Raji (cell line): Measurements from ENCODE around the gene MLXIP.

Source experiments
- POLR2A ChIP-seq: IDR thresholded peaks from 2 replicates; pipeline ENCODE4 v1.6.1; 2011; ENCODE audit warnings: low read depth, low read length, control low read depth; ENCODE audit not compliant: insufficient read depth

MLXIP gene

DNA sequence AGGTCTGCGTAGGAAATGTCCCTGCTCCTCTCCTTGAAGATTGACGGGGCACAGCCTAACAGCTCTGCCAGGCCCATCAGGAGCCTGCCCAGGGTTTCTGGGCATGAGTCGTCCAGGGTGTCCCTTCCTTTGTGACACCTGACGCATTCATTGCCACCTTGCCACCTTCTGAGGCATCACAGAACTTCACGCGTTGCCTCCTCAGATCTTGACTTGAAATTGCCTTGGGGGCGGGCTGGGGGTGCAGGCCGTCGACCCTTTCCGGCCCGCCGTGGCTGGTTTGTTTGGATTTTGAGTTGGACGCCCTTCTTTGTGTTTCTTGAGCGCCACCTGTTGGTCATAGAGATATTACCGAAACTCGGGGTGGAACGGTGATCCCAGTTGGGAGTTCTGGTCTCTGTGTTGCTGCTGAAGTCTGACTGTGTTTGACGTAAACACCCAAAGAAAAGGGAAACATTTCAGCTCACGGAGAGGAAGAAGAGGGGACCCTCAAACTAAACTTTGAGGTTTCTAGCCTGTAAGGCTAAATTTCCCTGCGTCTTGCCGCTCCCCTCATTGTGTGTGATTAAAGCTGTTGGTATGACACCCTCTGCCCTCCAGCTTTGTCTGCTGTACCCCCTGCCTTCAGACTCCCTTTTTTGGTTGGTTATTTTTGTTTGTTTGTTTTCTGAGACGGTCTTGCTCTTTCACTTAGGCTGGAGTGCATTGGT, 44.6 kb downstream of the MLXIP start:
- no peak for TF ChIP-seq POLR2A

DNA sequence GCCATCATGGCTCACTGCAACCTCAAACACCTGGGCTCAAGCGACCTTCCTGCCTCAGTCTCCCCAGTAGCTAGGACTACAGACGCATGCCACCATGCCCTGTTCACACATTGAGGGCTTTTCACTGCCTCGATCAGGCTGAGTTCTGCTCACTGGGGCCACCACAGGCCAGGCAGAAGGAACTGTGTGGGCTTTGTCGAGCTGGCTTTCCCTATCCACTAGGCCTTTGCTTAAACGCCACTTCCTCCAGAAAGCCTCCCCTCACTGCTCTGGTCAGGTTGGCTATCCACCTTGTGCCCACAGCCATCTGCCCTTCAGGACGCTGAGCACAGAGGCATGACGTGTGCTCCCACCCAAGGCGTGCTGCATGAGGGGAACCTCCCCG, 45.2 kb downstream of the MLXIP start:
- TF ChIP-seq POLR2A, result no peak

DNA sequence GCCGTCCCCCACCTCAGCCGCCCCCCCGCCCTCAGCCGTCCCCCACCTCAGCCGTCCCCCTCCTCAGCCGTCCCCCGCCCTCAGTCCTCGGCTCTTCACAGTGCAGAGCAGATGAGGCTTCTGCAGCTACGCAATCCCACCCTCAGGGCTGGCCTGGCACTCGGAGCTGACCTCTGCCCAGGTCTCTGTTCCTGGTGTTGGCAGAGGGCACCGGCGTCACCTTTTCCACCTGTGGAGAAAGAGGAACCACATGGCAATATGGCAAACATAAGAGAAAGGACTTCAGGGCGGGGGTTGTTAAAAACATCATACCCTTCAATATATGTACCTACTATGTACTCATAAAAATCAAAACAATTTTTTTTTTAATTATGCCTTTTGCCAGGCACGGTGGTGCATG, 45.8 kb downstream of the MLXIP start:
- TF ChIP-seq POLR2A, result no peak

DNA sequence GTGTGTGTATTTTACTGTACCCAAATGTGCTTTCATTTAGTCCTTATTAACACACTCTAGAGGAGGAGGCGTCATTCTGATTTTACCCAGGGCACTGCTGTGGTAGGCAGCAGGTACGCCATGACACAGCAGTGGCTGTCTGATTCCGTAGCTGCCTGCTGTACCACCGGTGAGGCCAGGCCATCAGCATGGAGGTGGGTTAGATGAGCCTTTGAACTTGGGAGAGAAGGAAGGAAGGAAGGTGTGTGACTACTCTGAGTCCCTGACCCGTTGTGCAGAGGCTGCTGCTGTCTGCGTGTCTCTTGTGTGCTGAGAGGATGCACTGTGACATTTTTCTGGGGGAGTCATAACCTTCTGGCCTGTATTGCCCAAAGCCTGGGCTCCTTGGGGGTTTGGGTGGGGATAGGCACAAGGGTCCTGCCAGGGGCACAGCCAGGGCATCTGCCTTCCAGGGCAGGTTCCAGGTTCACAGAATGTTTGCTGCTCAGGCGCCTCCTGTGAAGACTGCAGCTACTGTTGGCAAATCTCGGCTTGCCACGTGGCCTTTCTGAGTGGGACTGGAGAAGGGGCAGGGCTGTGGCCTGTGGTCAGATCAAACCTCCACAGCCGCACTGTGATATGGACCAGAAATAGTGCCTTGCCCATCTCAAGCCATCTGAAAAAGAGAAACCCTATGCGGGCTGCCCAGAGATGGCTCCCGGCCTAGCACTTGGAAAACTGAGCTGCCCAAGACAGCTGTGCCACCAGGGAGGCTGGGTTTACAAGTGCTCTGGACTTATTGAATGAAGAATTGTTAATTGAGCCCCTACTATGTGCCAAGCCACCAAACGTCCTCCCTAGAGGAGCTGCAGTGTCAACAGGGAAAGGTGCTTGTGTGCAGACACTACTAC, 47.1 kb downstream of the MLXIP start:
- no peak for TF ChIP-seq POLR2A

DNA sequence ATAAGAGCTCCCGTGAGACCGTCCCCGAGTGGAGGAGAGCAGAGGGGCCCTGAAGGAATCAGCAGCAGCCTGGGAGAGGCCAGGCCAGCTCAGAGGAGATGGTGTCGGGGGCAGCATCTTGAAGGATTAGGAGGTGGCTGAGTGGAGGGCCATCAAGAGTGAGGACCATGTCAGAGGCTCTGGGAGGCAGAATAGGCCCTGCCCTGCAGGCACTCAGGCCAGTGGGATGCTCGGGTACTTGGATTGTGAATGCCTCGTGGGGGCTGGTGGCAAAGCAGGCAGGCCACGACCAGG, 47.7 kb downstream of the MLXIP start:
- no peak for TF ChIP-seq POLR2A

DNA sequence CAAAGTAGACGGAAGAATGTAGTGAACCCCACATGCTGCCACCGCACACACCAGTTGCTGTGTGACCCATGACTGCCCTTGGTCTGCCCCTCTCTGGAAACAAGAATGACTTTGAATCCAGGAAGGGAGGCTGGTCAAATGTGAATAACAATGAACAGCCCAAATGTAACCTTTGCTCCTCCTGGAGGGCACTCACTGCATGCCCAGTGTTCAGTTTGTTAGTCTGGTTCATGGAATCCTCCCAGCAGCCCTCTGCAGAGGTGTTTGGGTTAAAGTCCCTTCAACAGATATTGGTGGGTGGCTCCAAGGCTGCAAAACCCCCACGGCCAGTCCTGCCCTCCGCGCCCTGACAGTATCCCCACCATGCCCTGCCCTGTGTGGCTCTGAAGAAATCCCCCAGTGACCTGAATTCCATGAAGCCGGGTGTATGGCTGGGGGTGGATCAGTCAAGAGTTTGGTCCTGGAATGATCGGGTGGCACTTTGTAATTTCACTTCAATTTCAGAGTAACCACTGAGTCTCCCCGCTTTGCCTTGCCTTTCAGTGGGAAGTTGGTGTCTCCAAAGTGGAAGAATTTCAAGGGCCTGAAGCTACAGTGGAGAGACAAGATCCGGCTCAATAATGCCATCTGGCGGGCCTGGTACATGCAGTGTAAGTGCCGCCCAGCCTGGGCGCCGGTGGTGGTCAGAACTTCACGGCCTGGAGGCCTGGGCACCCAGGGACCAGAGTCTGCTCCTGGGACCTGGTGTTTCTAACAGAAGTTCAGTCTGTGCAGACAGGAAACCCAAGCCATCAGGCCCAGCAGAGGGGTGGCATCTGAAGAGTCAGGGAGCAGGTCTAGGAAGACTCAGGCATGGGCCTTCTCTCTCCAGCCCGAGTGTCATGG, 48.4 kb downstream of the MLXIP start:
- no peak for TF ChIP-seq POLR2A

DNA sequence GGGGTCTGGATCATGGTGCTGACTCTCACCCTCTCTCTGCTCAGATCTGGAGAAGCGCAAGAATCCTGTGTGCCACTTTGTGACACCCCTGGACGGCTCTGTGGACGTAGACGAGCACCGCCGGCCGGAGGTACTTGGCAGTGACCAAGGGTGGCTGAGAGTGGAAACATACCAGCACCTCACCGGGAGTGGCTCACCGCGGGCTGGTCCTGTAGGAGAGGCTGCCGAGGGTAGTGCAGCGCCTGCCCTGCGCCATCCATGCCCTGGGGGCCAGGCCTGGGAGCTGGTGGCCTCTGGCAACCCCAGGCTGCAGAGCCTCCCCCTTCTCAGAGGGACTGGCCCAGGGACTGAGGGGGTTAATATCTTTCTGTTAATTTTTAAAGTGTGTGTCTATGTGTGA, 49.3 kb downstream of the MLXIP start:
- no peak for TF ChIP-seq POLR2A

DNA sequence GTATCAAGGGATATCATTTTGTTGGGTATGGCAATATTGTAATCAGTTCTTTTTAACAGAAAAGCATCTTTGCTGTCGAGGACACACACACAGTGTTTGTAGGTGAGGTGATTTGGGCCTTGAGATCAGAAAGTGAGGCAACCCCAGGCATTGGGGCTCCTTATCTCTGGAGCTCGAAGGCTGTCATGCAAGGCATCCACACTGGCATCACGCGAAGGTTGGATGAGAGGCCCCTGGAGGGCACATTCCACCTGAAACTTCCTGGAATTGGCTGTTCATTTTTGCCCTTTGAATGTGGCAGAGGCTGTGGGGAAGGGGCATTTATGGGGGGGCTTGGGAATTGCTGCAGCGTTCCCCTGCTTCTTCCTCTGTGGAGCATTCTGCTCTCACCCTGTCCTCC, 49.9 kb downstream of the MLXIP start:
- no peak for TF ChIP-seq POLR2A

DNA sequence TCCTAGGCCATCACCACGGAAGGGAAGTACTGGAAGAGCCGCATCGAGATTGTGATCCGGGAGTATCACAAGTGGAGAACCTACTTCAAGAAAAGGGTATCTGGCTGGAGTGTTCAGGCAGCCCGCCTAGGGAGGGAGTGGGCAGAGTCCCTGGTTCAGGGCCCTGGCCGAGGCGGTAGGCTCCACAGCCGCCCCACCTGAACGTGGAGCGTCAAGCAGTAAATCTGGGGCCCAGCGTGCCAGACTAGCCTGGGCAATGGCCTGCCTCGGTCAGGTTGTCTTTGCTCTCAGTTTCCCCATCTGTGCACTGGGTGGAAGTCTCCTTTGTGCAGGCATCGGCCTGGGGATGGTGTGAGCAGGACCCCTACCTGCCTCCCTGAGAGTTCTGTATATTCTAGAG, 50.6 kb downstream of the MLXIP start:
- TF ChIP-seq POLR2A, result no peak

DNA sequence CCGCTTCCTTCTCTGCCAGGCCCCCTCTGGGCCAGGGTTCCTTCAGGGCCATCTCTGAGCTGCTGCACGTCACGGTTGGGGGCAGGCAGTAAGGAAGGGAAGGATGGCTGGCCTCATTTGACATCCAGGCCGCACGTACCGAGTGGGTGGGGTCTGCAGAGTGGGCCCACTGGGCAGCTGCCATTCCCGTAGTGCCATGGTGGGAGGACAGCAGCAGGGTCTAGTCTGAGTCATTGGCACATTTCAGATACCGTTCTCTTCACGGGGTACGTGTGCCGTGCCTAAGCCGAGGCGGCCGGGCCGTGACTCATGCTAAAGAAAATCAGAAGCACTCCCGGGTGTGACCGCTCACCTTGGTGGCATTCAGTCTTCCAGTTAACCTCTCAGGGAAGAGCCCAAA, 51.6 kb downstream of the MLXIP start:
- no peak for TF ChIP-seq POLR2A

DNA sequence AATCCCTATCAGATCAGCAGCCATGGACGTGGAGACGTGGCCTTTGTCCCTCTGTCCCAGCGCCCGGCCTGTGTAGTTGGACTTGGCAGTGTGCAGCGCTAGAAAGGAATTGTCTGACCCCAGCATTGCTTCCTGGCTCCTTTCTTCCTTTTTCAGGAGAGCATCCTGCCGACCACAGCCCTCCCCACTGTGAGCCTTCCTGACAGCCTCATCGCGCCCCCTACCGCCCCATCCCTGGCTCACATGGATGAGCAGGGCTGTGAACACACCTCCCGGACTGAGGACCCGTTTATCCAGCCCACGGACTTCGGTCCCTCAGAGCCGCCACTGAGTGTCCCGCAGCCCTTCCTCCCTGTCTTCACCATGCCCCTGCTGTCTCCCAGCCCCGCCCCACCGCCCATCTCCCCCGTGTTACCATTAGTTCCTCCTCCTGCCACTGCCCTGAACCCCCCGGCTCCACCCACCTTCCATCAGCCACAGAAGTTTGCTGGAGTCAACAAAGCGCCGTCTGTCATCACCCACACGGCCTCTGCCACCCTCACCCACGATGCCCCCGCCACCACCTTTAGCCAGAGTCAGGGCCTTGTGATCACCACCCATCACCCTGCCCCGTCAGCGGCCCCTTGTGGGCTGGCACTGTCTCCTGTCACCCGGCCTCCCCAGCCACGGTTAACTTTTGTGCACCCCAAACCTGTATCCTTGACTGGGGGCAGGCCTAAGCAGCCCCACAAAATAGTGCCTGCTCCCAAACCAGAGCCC, 54.8 kb downstream of the MLXIP start:
- no peak for TF ChIP-seq POLR2A

DNA sequence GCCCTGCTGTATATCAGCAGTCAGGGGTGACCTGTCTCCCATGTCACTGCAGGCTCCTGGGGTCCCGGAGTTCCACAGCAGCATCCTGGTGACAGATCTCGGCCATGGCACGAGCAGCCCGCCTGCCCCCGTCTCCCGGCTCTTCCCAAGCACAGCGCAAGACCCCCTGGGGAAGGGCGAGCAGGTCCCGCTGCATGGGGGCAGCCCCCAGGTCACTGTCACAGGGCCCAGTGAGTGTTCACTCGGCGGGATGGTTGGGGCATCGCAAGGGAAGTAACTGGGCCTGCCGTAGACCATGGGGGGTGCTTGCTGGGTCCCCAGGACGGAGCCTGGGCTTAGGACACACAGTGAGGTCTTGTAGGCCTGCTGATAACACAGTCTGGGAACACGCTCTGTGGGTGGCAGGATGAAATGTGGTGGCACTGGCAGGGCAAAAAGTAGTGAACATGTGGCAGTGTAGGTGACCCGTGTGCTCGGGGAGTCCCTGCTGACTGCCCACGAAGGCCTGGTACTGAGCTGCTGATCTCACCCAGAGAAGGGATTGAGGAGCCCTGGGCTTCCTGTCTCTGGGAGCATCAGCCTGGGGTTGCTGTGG, 57.0 kb downstream of the MLXIP start:
- no peak for TF ChIP-seq POLR2A

DNA sequence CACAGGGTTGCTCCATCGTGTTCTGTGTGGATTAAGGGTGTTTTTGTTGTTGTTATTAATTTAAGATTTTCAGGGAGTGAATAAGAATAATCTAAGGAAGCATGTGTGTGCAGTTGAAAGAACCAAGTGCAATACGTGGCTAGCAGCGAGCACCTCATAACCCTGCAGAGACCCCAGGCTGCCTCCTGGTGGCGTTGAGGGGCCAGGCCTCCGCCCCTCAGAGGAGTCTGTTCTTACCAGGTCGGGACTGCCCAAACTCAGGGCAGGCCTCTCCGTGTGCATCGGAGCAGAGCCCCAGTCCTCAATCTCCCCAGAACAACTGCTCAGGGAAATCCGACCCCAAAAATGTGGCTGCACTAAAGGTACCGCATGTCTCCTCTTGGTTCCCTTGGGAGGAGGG, 58.7 kb downstream of the MLXIP start:
- no peak for TF ChIP-seq POLR2A

DNA sequence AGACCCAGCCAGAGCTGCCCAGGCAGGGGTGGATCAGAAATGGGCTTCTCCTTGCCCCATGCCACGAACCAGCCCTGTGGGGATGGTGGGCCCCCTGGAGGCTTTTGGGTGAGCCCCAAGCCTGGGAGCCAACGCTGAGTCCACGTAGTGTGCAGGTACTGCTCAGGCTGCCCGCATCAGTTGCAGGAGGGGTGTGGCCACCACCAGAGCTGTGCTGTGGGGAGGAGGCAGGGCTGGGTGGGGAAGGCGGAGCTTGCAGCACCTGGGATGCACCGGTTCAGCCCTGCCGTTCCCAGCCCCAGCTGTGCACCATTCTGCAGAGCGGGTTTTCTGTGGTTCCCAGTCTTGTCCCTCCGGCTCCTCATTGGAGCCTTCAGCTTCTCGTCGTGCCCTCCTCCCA, 59.1 kb downstream of the MLXIP start:
- TF ChIP-seq POLR2A, result no peak

DNA sequence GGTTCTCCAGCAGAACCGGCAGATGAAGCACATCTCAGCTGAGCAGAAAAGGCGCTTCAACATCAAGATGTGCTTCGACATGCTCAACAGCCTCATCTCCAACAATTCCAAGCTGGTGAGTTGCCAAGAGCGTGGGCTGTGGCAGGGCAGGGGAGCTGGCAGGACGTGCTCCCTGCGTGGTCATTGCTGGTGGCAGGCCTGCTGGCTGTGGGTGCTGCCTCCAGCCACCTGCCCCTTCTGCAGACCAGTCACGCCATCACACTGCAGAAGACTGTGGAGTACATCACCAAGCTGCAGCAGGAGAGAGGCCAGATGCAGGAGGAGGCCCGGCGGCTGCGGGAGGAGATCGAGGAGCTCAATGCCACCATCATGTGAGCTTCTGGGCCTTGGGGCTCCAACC, 59.6 kb downstream of the MLXIP start:
- TF ChIP-seq POLR2A, result no peak
